K562 (cell line): ENCODE data around the gene SMAD7. TPM values are rescaled to one million over a fixed set of nuclear protein-coding genes. Genes with fewer than 3 reads are reported as not detected.

Source experiments
- ATAC-seq: fragments of 200-7000 bp; cut with Tn5 transposase; 3 replicates; pipeline ENCODE4 v1.9.1; 2020; ENCODE audit warnings: moderate library complexity
- BruUV-seq: library from RNA; stranded (reverse); fragments of 400-500 nt; replicated peaks from 2 replicates; lab custom pipeline; 2021; lab: Mats Ljungman, UMichigan
- CTCF ChIA-PET: fragments of 300-600 bp; formaldehyde crosslinking; extraction: SDS; loops from one replicate; lab custom pipeline; 2021; ENCODE audit warnings: low intra/inter-chr PET ratio; lab: Yijun Ruan, JAX
- POLR2A ChIA-PET: fragments of 300-600, 350-650 bp; sonication (Branson Sonifier 250); formaldehyde crosslinking; extraction: SDS; loops from one replicate; lab custom pipeline; 2021; ENCODE audit warnings: antibody characterized with exemption, inconsistent platforms; lab: Yijun Ruan, JAX
- DNase-seq, 4 experiments: peaks; one replicate each; pipeline versions ENCODE4 v3.0.0 to v3.0.0-alpha.2; 2011 to 2018; ENCODE audit warnings: low spot score in 3 of 4, mixed read lengths in 3 of 4; ENCODE audit errors: extremely low read depth in 1 of 4
- FAIRE-seq: peaks from 2 replicates; lab custom pipeline; 2011; peaks lifted over from hg19 to GRCh38; lab: Jason Lieb, UNC
- H2AFZ ChIP-seq: 2 replicates; pipeline ENCODE4 v1.6.0; 2011; ENCODE audit warnings: low read depth, low read length, control low read depth, inconsistent platforms
- H3K27ac ChIP-seq: fragments of 200-600 bp; 3 replicates; pipeline ENCODE4 v1.8.0; 2011; ENCODE audit warnings: low read depth, mild to moderate bottlenecking, control low read depth, inconsistent platforms, low read length, moderate library complexity, mixed read lengths; ENCODE audit errors: extremely low read depth
- H3K27me3 ChIP-seq, 2 experiments: fragments of 300-600 bp in 1 of 2; 2 replicates in 1 of 2; 3 replicates in 1 of 2; pipeline versions ENCODE4 v1.6.0 to v1.8.0; 2011; ENCODE audit warnings: inconsistent platforms in 2 of 2, low read length in 2 of 2, mild to moderate bottlenecking in 1 of 2, mixed read lengths in 1 of 2, moderate library complexity in 1 of 2; ENCODE audit not compliant: control insufficient read depth in 2 of 2, insufficient read depth in 2 of 2
- H3K36me3 ChIP-seq: fragments of 300-600 bp; 3 replicates; pipeline ENCODE4 v1.8.0; 2011; ENCODE audit warnings: mild to moderate bottlenecking, low read length, inconsistent platforms; ENCODE audit not compliant: control insufficient read depth, insufficient read depth
- H3K4me1 ChIP-seq, 2 experiments: fragments of 200-600 bp in 1 of 2; replicated peaks in 1 of 2; 2 replicates in 1 of 2; 3 replicates in 1 of 2; pipeline versions ENCODE4 v1.5.1 to v1.8.0; 2011; ENCODE audit warnings: inconsistent platforms in 2 of 2, low read length in 2 of 2, mild to moderate bottlenecking in 1 of 2, mixed read lengths in 1 of 2, moderate library complexity in 1 of 2; ENCODE audit not compliant: control insufficient read depth in 2 of 2, insufficient read depth in 2 of 2
- H3K4me2 ChIP-seq: 2 replicates; pipeline ENCODE4 v1.6.1; 2011; ENCODE audit warnings: low read length, control low read depth, inconsistent platforms, mixed read lengths; ENCODE audit not compliant: insufficient read depth
- H3K4me3 ChIP-seq: fragments of 200-600 bp; sonication (generic), shearing (Covaris generic); 2 replicates; pipeline ENCODE4 v1.5.1; 2016; ENCODE audit warnings: control low read depth, inconsistent platforms
- H3K79me2 ChIP-seq: fragments of 200-600 bp; 3 replicates; pipeline ENCODE4 v1.8.0; 2011; ENCODE audit warnings: low read length, inconsistent platforms; ENCODE audit not compliant: control insufficient read depth, insufficient read depth
- H3K9ac ChIP-seq, 2 experiments: 2 replicates each; pipeline versions ENCODE4 v1.6.0 to v1.6.1; 2011; ENCODE audit warnings: low read depth in 2 of 2, low read length in 2 of 2, control low read depth in 1 of 2, inconsistent platforms in 1 of 2, mild to moderate bottlenecking in 1 of 2, mixed read lengths in 1 of 2; ENCODE audit not compliant: insufficient read depth in 1 of 2
- H3K9me1 ChIP-seq: one replicate; pipeline ENCODE4 v1.6.0; 2011; ENCODE audit warnings: inconsistent platforms, mild to moderate bottlenecking, low read length, moderate library complexity; ENCODE audit not compliant: control insufficient read depth, insufficient read depth
- H3K9me3 ChIP-seq: replicated peaks from 2 replicates; pipeline ENCODE4 v1.5.1; 2011; ENCODE audit warnings: low read depth, low read length, inconsistent platforms; ENCODE audit not compliant: control insufficient read depth, insufficient read depth
- H4K20me1 ChIP-seq: replicated peaks from 2 replicates; pipeline ENCODE4 v1.6.1; 2011; ENCODE audit warnings: low read length, inconsistent platforms, mixed read lengths; ENCODE audit not compliant: control insufficient read depth, insufficient read depth
- ARNT ChIP-seq, 2 experiments: fragments of 450-650 bp; IDR thresholded peaks; 2 replicates each; pipeline ENCODE4 v1.6.1; 2016; ENCODE audit warnings: mild to moderate bottlenecking in 1 of 2
- BACH1 ChIP-seq: fragments of 200-800 bp; sonication (Bioruptor generic); IDR thresholded peaks from 2 replicates; pipeline ENCODE4 v1.6.1; 2016; ENCODE audit warnings: missing genetic modification characterization, missing compliant biosample characterization
- BCLAF1 ChIP-seq, 2 experiments: fragments of 450-650 bp in 1 of 2; IDR thresholded peaks; 2 replicates each; pipeline ENCODE4 v1.6.1; 2011 to 2017; ENCODE audit warnings: low read depth in 2 of 2, antibody characterized with exemption in 1 of 2, borderline replicate concordance in 1 of 2, low read length in 1 of 2, mild to moderate bottlenecking in 1 of 2, mixed read lengths in 1 of 2; ENCODE audit not compliant: control insufficient read depth in 1 of 2
- CREB3 ChIP-seq: fragments of 450-650 bp; conservative IDR thresholded peaks from 2 replicates; pipeline ENCODE4 v1.6.1; 2016; ENCODE audit warnings: missing genetic modification characterization, low read depth, mild to moderate bottlenecking, missing compliant biosample characterization, moderate library complexity
- DMBX1 ChIP-seq: fragments of 250-450 bp; sonication (Bioruptor Pico); IDR thresholded peaks from 2 replicates; pipeline ENCODE4 v1.8.0; 2022; ENCODE audit warnings: inconsistent platforms, mild to moderate bottlenecking, moderate library complexity, borderline replicate concordance
- EHMT2 ChIP-seq: fragments of 450-650 bp; IDR thresholded peaks from 2 replicates; pipeline ENCODE4 v1.6.1; 2018; ENCODE audit warnings: antibody characterized with exemption
- EP400 ChIP-seq: fragments of 450-650 bp; IDR thresholded peaks from 2 replicates; pipeline ENCODE4 v1.6.1; 2017; ENCODE audit warnings: antibody characterized with exemption, mild to moderate bottlenecking, moderate library complexity
- HNRNPH1 ChIP-seq: fragments of 200-400 bp; formaldehyde crosslinking; optimal IDR thresholded peaks from 2 replicates; pipeline ENCODE3; 2017; ENCODE audit warnings: low read depth, mild to moderate bottlenecking, low read length, moderate library complexity
- IFI16 ChIP-seq: fragments of 250-450 bp; sonication (Bioruptor Pico); IDR thresholded peaks from 2 replicates; pipeline ENCODE4 v2.1.2; 2022; ENCODE audit warnings: mild to moderate bottlenecking, inconsistent platforms
- SETDB1 ChIP-seq: IDR thresholded peaks from one replicate; pipeline ENCODE4 v1.6.1; 2012; ENCODE audit warnings: low read length, control low read depth, inconsistent platforms
- SIN3A ChIP-seq, 2 experiments: fragments of 150-350 bp in 1 of 2; IDR thresholded peaks; 2 replicates each; pipeline ENCODE4 v1.6.1; 2011 to 2016; ENCODE audit warnings: borderline replicate concordance in 2 of 2, low read depth in 2 of 2, low read length in 2 of 2, mild to moderate bottlenecking in 2 of 2, moderate library complexity in 2 of 2; ENCODE audit not compliant: control insufficient read depth in 1 of 2
- SP1 ChIP-seq: sonication (generic); formaldehyde crosslinking; IDR thresholded peaks from 2 replicates; pipeline ENCODE4 v1.8.1; 2022; ENCODE audit warnings: mild to moderate bottlenecking, missing genetic modification reagents
- TFAM ChIP-seq: fragments of 250-450 bp; sonication (Bioruptor Pico); conservative IDR thresholded peaks from 2 replicates; pipeline ENCODE4 v1.5.0; 2021; ENCODE audit warnings: mild to moderate bottlenecking, moderate library complexity
- TFAP4 ChIP-seq: sonication (generic); formaldehyde crosslinking; IDR thresholded peaks from 2 replicates; pipeline ENCODE4 v1.8.0; 2022; ENCODE audit warnings: missing genetic modification reagents, mild to moderate bottlenecking, moderate library complexity, borderline replicate concordance
- ZBTB1 ChIP-seq: sonication (generic); formaldehyde crosslinking; IDR thresholded peaks from 2 replicates; pipeline ENCODE4 v1.8.1; 2023; ENCODE audit warnings: missing genetic modification reagents, low read depth, mild to moderate bottlenecking, borderline replicate concordance
- ZEB2 ChIP-seq: fragments of 450-650 bp; IDR thresholded peaks from 2 replicates; pipeline ENCODE4 v1.6.1; 2016
- ZNF224 ChIP-seq: sonication (generic); formaldehyde crosslinking; IDR thresholded peaks from 2 replicates; pipeline ENCODE4 v1.8.0; 2022; ENCODE audit warnings: mild to moderate bottlenecking, missing genetic modification reagents
- ZNF561 ChIP-seq: fragments of 450-650 bp; formaldehyde crosslinking; conservative IDR thresholded peaks from 2 replicates; pipeline ENCODE4 v1.4.0; 2020; ENCODE audit warnings: mild to moderate bottlenecking, moderate library complexity
- WGBS: fragments of 100-300 bp; shearing (Covaris generic); methylation state at CpG from one replicate; pipeline ENCODE4 v1.1.6; 2016; ENCODE audit warnings: low coverage, mixed read lengths; ENCODE audit not compliant: insufficient coverage; ENCODE audit errors: missing lambda C conversion rate; 5-methylcytosine and 5-hydroxymethylcytosine counted together
- in situ Hi-C: fragments of 300-500 bp; cut with MboI; formaldehyde crosslinking; loops from 4 replicates; pipeline ENCODE4 v1.15.0; 2018; ENCODE audit warnings: inconsistent platforms, mixed read lengths
- intact Hi-C: fragments of 100-400 bp; cut with micrococcal nuclease; formaldehyde crosslinking; loops from 2 replicates; pipeline ENCODE4 v1.14.2; 2022
- polyA plus RNA-seq, 8 experiments: library from polyadenylated mRNA; depleted of rRNA in 4 of 8; stranded (reverse) in 5 of 8; unstranded in 3 of 8; fragments of >200 nt; fragmentation: Nextera tagmentation in 2 of 8; fragmentation: Illumina TruSeq in 1 of 8; extraction: Ambion mirVana in 2 of 8; extraction: Trizol in 1 of 8; gene quantifications; 2 replicates each; pipeline versions ENCODE4 v1.2.1 to v1.2.3, GENCODE V29; 2011 to 2014; ENCODE audit warnings: inconsistent platforms in 1 of 8, missing spikeins in 1 of 8
- total RNA-seq, 7 experiments: library from RNA; depleted of rRNA in 6 of 7; stranded (reverse); fragments of >200 nt in 6 of 7; fragmentation: Illumina TruSeq in 2 of 7; extraction: Trizol in 2 of 7; gene quantifications; 2 replicates each; pipeline versions ENCODE4 v1.2.1 to v1.2.3, GENCODE V29; 2011 to 2021; ENCODE audit warnings: low replicate concordance in 1 of 7

The SMAD7 gene
- total and polyA plus RNA-seq, 9 of the 15 experiments (the other 6 are each of a cell fraction or from before 2014, with no cell fraction given), result 0.13 to 3.0 (median 1.6) TPM

DNA sequence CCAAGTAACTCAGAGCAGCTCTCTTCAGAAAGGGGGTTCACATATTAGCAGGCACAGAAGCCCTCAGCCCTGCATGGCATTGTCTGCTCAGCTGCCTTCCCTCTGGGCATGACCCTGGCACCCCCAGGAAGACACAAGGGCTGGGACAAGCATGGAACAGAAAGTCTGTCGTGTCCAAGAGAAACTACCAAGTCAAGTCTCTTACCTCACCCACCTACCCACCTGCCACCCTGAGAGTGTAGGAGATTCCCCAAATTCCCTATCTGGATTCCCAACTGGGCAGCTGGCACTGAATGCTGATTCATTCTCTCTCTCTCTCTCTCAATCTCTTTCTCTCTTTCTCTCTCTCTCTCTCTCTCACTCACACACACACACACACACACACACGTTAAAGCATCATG, 21.6 kb downstream of the SMAD7 start:
- in situ Hi-C loops, result no loop called here
- ChIA-PET CTCF (no interaction called here), POLR2A (interaction anchor here (0.6 to 0.8 kb wide), 2 partner anchors 10 to 36 kb away, joined by 3 to 4 read pairs; no protein-coding TSS in a partner anchor)
- intact Hi-C loops, result no loop called here
- Histone ChIP-seq H3K4me3 (no peak overlapping the region), H3K27me3 (no peaks in the 10 kb centered on the region), H3K4me1 (peaks cover 45 to 62% of the 10 kb centered on the region in 2 experiments), H3K9me1 (no peaks in the 10 kb centered on the region), H3K36me3 (no peaks in the 10 kb centered on the region), H3K27ac (no peak overlapping the region), H2AFZ (no peak overlapping the region), H3K4me2 (no peak overlapping the region), H3K9me3 (no peaks in the 10 kb centered on the region), H4K20me1 (no peaks in the 10 kb centered on the region), H3K79me2 (no peaks in the 10 kb centered on the region; the same call in 2 of the 3 replicates), H3K9ac (no peak overlapping the region)
- DNase-seq (no peak), ATAC-seq (no peak), FAIRE-seq (no peak)
- BruUV-seq, result no TSS peak
- WGBS, result no CpG with 5 or more reads among the region's 2 CpGs
- no peak for TF ChIP-seq ZNF561 (CRISPR knock-in tag)
- TF ChIP-seq ZNF224 (CRISPR knock-in tag), result no peak
- TF ChIP-seq SIN3A (IDR thresholded peaks at IDR 0.05; ENCODE audit: borderline replicate concordance in 2 of 2, control insufficient read depth in 1 of 2, low read depth in 2 of 2, low read length in 2 of 2), result no peak
- no peak for TF ChIP-seq DMBX1
- no peak for TF ChIP-seq ZBTB1 (CRISPR knock-in tag)
- TF ChIP-seq ZEB2, result no peak
- no peak for TF ChIP-seq BCLAF1 (IDR thresholded peaks at IDR 0.05; ENCODE audit: borderline replicate concordance in 1 of 2, control insufficient read depth in 1 of 2, low read depth in 2 of 2, low read length in 1 of 2)
- no peak for TF ChIP-seq BACH1 (tag)
- no peak for TF ChIP-seq IFI16 (CRISPR knock-in tag)
- no peak for TF ChIP-seq CREB3
- no peak for TF ChIP-seq SP1
- TF ChIP-seq EP400, result no peak
- TF ChIP-seq ARNT (IDR thresholded peaks at IDR 0.05), result no peak
- no peak for TF ChIP-seq HNRNPH1
- no peak for TF ChIP-seq SETDB1
- TF ChIP-seq TFAM (CRISPR knock-in tag), result no peak
- no peak for TF ChIP-seq EHMT2
- no peak for TF ChIP-seq TFAP4 (CRISPR knock-in tag)
